GM12801 (cell line): ENCODE results near the gene AGMO.

Experiments
- TF ChIP-seq, protein P1 (sequence below): IDR thresholded peaks from one replicate; pipeline ENCODE4 v1.5.1; 2011; ENCODE audit warnings: control low read depth; ENCODE audit not compliant: insufficient read length; ENCODE audit errors: extremely low read depth

The AGMO gene

DNA sequence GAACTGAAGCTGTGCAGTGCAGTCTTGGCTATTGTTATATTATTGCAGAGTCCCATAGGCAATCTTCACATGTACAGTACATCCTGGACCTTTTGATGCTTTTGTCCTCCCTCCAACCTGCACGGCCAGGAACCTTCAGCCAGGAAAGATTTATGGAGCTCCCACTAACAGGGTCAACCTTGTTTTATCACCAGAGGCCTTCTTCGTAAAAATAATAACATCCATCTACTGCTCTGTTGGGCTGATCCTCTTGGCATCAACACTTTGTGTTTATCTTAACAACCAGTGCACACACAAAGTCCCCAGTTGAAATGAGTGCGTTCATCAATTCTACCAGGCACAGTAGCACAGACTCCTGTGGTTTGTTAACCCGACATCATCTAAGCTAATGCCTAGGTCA lies 72.4 kb downstream of the AGMO start:
- TF ChIP-seq, protein P1, sequence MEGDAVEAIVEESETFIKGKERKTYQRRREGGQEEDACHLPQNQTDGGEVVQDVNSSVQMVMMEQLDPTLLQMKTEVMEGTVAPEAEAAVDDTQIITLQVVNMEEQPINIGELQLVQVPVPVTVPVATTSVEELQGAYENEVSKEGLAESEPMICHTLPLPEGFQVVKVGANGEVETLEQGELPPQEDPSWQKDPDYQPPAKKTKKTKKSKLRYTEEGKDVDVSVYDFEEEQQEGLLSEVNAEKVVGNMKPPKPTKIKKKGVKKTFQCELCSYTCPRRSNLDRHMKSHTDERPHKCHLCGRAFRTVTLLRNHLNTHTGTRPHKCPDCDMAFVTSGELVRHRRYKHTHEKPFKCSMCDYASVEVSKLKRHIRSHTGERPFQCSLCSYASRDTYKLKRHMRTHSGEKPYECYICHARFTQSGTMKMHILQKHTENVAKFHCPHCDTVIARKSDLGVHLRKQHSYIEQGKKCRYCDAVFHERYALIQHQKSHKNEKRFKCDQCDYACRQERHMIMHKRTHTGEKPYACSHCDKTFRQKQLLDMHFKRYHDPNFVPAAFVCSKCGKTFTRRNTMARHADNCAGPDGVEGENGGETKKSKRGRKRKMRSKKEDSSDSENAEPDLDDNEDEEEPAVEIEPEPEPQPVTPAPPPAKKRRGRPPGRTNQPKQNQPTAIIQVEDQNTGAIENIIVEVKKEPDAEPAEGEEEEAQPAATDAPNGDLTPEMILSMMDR: no peak

DNA sequence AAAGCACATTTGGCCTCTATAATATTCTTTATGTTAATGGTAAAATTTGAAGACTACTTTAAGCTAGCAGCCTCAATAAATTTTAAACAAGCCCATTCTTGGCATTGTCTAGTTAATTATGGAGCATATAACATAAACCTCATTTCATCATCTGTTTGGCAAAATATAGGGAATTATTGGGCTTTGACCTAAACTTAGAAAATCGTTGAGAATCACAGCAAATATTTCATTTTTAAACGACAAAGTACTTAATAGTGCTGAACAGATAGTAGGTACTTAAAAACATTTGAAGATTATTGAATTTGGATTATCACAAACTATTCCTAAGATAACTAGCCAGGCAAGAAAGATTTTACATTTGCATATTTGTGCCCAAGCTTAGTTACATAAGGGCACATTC lies 73.4 kb downstream of the AGMO start:
- TF ChIP-seq, protein P1: no peak

GRCh38 chr7:15487896-15488295 lies 73.9 kb downstream of the AGMO start:
- TF ChIP-seq, protein P1: no peak

DNA sequence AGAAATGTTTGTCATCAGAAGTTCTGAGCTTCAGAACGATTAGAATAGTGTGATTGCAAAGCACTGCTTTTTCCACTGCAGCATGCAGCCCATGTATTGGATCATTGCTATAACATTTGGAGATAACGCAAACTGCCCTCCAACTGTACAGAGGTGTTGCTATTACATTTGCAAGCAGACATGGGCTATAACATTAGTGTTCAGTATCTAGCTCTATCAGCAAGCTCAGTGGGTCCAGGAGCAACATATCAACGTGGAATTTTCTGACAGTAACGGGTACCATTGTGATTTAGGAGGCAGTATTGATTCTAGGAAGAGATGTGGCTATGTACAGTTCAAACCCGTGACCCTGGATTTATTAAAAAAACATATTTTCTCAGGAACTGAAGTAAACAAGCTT lies 75.8 kb downstream of the AGMO start:
- TF ChIP-seq, protein P1: no peak

- TF ChIP-seq, protein P1: no peak
These were observed 76.4 kb downstream of the AGMO start for GRCh38 chr7:15485431-15485830.

DNA sequence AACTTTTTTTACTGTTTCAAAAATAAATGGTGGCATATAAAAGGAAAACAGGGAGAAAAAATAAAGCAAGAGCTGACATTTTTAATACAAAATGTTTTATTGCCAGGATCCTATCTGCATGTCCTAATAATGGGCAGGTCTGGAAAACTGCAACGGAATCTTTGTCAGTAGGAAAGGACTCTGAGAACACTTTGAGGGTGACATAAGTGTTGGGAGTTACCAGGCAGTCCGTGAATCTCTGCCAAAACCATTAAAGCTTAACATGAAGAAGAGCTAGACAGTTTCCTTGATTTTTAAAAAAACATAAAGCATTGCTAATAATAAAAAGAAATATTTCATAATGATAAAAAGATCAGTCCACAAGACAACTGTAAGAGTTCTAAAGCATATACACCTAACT lies 80.7 kb downstream of the AGMO start:
- TF ChIP-seq, protein P1: no peak

DNA sequence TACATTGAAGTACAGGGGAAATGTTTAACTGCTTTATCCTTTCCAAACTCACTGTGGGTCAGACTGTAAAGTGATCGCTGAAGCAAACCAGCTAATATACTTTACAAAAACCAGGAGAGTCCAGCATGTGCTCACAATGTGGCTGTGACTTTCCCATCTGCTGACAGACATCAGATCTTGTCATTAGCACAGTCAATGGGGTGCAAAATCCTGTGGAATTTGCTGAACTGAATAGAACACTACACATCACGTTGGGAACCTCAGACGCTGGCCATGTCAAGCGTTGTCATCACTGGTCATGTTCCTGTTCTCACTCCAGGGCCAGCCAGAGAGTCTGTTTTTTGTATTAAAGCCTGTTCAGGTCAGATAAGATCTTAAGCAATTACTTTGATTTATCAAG lies 83.4 kb downstream of the AGMO start:
- TF ChIP-seq, protein P1: no peak

DNA sequence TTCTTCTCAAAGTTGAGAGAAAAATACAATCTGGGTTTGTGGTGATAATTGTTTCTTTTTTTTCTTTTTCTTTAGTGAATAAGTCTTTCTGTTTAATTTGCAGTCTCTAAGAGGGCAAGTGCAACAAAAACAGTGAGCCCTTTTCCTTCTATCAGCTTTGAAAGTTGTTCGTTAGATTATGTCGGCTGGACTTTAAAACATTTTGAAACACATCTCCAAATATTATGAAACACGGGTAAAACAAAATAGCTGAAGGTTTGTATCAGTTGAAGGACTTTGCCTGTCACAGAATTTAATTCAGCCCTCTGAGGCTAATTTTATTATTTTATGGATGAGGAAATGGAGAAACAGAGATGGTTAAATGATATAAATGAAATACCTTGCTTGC lies 85.3 kb downstream of the AGMO start:
- TF ChIP-seq, protein P1: no peak
